CD4-positive, alpha-beta memory T cell (primary cell): ENCODE results near the gene UBXN11. TPM values are rescaled to one million over a fixed set of nuclear protein-coding genes. Genes with fewer than 3 reads are reported as not detected.
A peak's percentile ranks its signal among the peaks of the same experiment; 100 is the strongest.

Experiments used
- CTCF ChIA-PET: fragments of 350-600 bp; sonication (Branson Sonifier 250); formaldehyde crosslinking; loops from one replicate; lab custom pipeline; 2021; ENCODE audit warnings: inconsistent platforms; ENCODE audit not compliant: partially characterized antibody; lab: Charles Lee
- POLR2A ChIA-PET: fragments of 350-600 bp; sonication (Branson Sonifier 250); formaldehyde crosslinking; loops from one replicate; lab custom pipeline; 2021; ENCODE audit not compliant: partially characterized antibody; lab: Charles Lee
- DNase-seq, 5 donors: peaks; one replicate each; pipeline versions ENCODE4 v3.0.0 to v3.0.0-alpha.2; 2020 to 2022; ENCODE audit warnings: mixed read lengths in 1 of 5
- H3K27ac ChIP-seq: one replicate; pipeline ENCODE4 v1.7.0; 2013; ENCODE audit warnings: low read depth, low read length
- H3K27me3 ChIP-seq: 2 replicates; pipeline ENCODE4 v1.7.0; 2013; ENCODE audit warnings: mild to moderate bottlenecking, low read length, moderate library complexity; ENCODE audit not compliant: insufficient read depth
- H3K36me3 ChIP-seq: 2 replicates; pipeline ENCODE4 v1.7.0; 2013; ENCODE audit warnings: mild to moderate bottlenecking, low read length, moderate library complexity; ENCODE audit not compliant: insufficient read depth
- H3K4me1 ChIP-seq: 2 replicates; pipeline ENCODE4 v1.7.0; 2013; ENCODE audit warnings: mild to moderate bottlenecking, low read length, moderate library complexity; ENCODE audit not compliant: insufficient read depth
- H3K4me3 ChIP-seq, 2 donors: one replicate each; pipeline ENCODE4 v1.7.0; 2013; ENCODE audit warnings: low read length in 2 of 2, mild to moderate bottlenecking in 1 of 2
- H3K9me3 ChIP-seq, 2 donors: one replicate each; pipeline ENCODE4 v1.7.0; 2013; ENCODE audit warnings: low read length in 2 of 2, control low read depth in 1 of 2; ENCODE audit not compliant: control insufficient read depth in 1 of 2
- H3K27ac Mint-ChIP-seq, 7 donors: one replicate each; pipeline ENCODE4 v1.8.0; 2020 to 2021; ENCODE audit warnings: mixed read lengths in 7 of 7, mild to moderate bottlenecking in 6 of 7, inconsistent platforms in 3 of 7, moderate library complexity in 3 of 7
- H3K27me3 Mint-ChIP-seq, 2 donors: one replicate each; pipeline ENCODE4 v1.8.0; 2020 to 2021; ENCODE audit warnings: mixed read lengths in 2 of 2
- H3K36me3 Mint-ChIP-seq, 2 donors: one replicate each; pipeline ENCODE4 v1.8.0; 2020 to 2021; ENCODE audit warnings: mixed read lengths in 2 of 2, inconsistent platforms in 1 of 2, mild to moderate bottlenecking in 1 of 2
- H3K4me1 Mint-ChIP-seq, 4 donors: one replicate each; pipeline ENCODE4 v1.8.0; 2020 to 2021; ENCODE audit warnings: mixed read lengths in 4 of 4, mild to moderate bottlenecking in 1 of 4
- H3K4me3 Mint-ChIP-seq, 8 donors: one replicate each; pipeline ENCODE4 v1.8.0; 2020 to 2021; ENCODE audit warnings: mixed read lengths in 8 of 8, mild to moderate bottlenecking in 7 of 8, moderate library complexity in 6 of 8, inconsistent platforms in 3 of 8
- H3K9me3 Mint-ChIP-seq, 8 donors: one replicate each; pipeline ENCODE4 v1.8.0; 2020 to 2021; ENCODE audit warnings: mixed read lengths in 8 of 8, mild to moderate bottlenecking in 5 of 8, inconsistent platforms in 3 of 8, moderate library complexity in 1 of 8
- intact Hi-C: fragments of 100-400 bp; cut with micrococcal nuclease; formaldehyde crosslinking; loops from one replicate; pipeline ENCODE4 v1.15.1; 2023
- polyA plus RNA-seq, 2 donors: library from polyadenylated mRNA; unstranded; fragments of 300-500 nt; fragmentation: Illumina TruSeq; gene quantifications; one replicate each; pipeline ENCODE4 v1.2.3, GENCODE V29; 2021
- total RNA-seq, 2 experiments: library from RNA; stranded (reverse); gene quantifications; one replicate each; pipeline ENCODE4 v1.2.3, GENCODE V29; 2021

The UBXN11 gene
- total and polyA plus RNA-seq, 4 experiments from 2014 or later, result 13.3 to 117 (median 66.4) TPM

- Histone ChIP-seq H3K27ac (no peak overlapping the region), H3K36me3 (peaks cover 46% of the 10 kb centered on the region), H3K9me3 (no peaks in the 10 kb centered on the region), H3K4me3 (no peak overlapping the region), H3K27me3 (no peaks in the 10 kb centered on the region), H3K4me1 (no peaks in the 10 kb centered on the region)
- Mint-ChIP-seq H3K9me3 (peaks cover 0 to 2% (median 0%) of the 10 kb centered on the region in 8 donors), H3K4me3 (no peak overlapping the region), H3K36me3 (peaks cover 50 to 61% of the 10 kb centered on the region in 2 donors), H3K27me3 (no peaks in the 10 kb centered on the region), H3K27ac (peak overlapping the region in 2 of 7 donors; percentile 14 to 22), H3K4me1 (peaks cover 0 to 8% (median 2%) of the 10 kb centered on the region in 4 donors)
- ChIA-PET POLR2A (no interaction called here), CTCF (interaction anchor here (0.7 to 3.7 kb wide), 3 partner anchors 23 to 160 kb away, joined by 3 to 13 read pairs (median 6); partner anchors contain the start of gene CEP85)
- DNase-seq, result no peak
- intact Hi-C loops, result no loop called here
Measured at GRCh38 chr1:26257222-26257621, 49.2 kb downstream of the UBXN11 start.

GRCh38 chr1:26254404-26254803 lies 52.0 kb downstream of the UBXN11 start:
- ChIA-PET POLR2A (no interaction called here), CTCF (interaction anchor here (0.8 to 5.0 kb wide), 3 partner anchors 84 to 162 kb away, joined by 3 to 16 read pairs (median 3); partner anchors contain the start of gene ZNF593)
- Mint-ChIP-seq H3K9me3 (peaks cover 0 to 2% (median 0%) of the 10 kb centered on the region in 8 donors), H3K4me3 (no peak overlapping the region), H3K4me1 (peaks cover 0 to 9% (median 2%) of the 10 kb centered on the region in 4 donors), H3K36me3 (peaks cover 47 to 55% of the 10 kb centered on the region in 2 donors), H3K27ac (peak overlapping the region in 2 of 7 donors; percentile 14 to 55), H3K27me3 (no peaks in the 10 kb centered on the region)
- Histone ChIP-seq H3K9me3 (no peaks in the 10 kb centered on the region), H3K4me3 (no peak overlapping the region), H3K27ac (no peak overlapping the region), H3K27me3 (no peaks in the 10 kb centered on the region), H3K4me1 (no peaks in the 10 kb centered on the region), H3K36me3 (peaks cover 35% of the 10 kb centered on the region)
- DNase-seq, result no peak
- intact Hi-C loops, result no loop called here

- peak overlapping the region in 2 of 7 donors; percentile 9 to 46 for H3K27ac Mint-ChIP-seq
- H3K4me3 ChIP-seq, result no peak overlapping the region
- H3K27me3 ChIP-seq, result no peaks in the 10 kb centered on the region
- POLR2A ChIA-PET, result no interaction called here
- H3K4me3 Mint-ChIP-seq, result no peak overlapping the region
- CTCF ChIA-PET, result interaction anchor here (0.9 to 5.0 kb wide), 2 partner anchors 164 to 192 kb away, joined by 3 to 16 read pairs; no protein-coding TSS in a partner anchor
- peaks cover 35 to 45% of the 10 kb centered on the region in 2 donors for H3K36me3 Mint-ChIP-seq
- no peaks in the 10 kb centered on the region for H3K27me3 Mint-ChIP-seq
- intact Hi-C loops, result no loop called here
- no peak for DNase-seq
- H3K36me3 ChIP-seq, result peaks cover 20% of the 10 kb centered on the region
- H3K9me3 ChIP-seq, result no peaks in the 10 kb centered on the region
- H3K27ac ChIP-seq, result no peak overlapping the region
- H3K4me1 ChIP-seq, result no peaks in the 10 kb centered on the region
- H3K9me3 Mint-ChIP-seq, result peaks cover 0 to 2% (median 0%) of the 10 kb centered on the region in 8 donors
- peaks cover 0 to 9% (median 2%) of the 10 kb centered on the region in 4 donors for H3K4me1 Mint-ChIP-seq
Measured at GRCh38 chr1:26252718-26253117, 53.7 kb downstream of the UBXN11 start.

- Mint-ChIP-seq H3K27me3 (no peaks in the 10 kb centered on the region), H3K9me3 (no peaks in the 10 kb centered on the region), H3K36me3 (peaks cover 12 to 29% of the 10 kb centered on the region in 2 donors), H3K4me1 (peaks cover 19 to 29% (median 25%) of the 10 kb centered on the region in 4 donors), H3K27ac (no peak overlapping the region), H3K4me3 (no peak overlapping the region)
- Histone ChIP-seq H3K9me3 (no peaks in the 10 kb centered on the region), H3K27me3 (no peaks in the 10 kb centered on the region), H3K4me1 (peaks cover 21% of the 10 kb centered on the region), H3K4me3 (no peak overlapping the region), H3K36me3 (peaks cover 12% of the 10 kb centered on the region), H3K27ac (no peak overlapping the region)
- no peak for DNase-seq
- ChIA-PET POLR2A (no interaction called here), CTCF (no interaction called here)
- intact Hi-C loops, result loop anchor here (1.0 kb wide), 1 partner anchor 124 kb away; no protein-coding TSS in a partner anchor
Measured at GRCh38 chr1:26239936-26240335, 66.5 kb downstream of the UBXN11 start.

- Histone ChIP-seq H3K36me3 (peaks cover 5% of the 10 kb centered on the region), H3K27me3 (no peaks in the 10 kb centered on the region), H3K9me3 (no peaks in the 10 kb centered on the region), H3K4me1 (peaks cover 26% of the 10 kb centered on the region), H3K27ac (no peak overlapping the region), H3K4me3 (no peak overlapping the region)
- H3K27me3 Mint-ChIP-seq, result no peaks in the 10 kb centered on the region
- ChIA-PET POLR2A (no interaction called here), CTCF (interaction anchor here (1.6 to 9.3 kb wide), 4 partner anchors 10 to 121 kb away, joined by 3 to 167 read pairs (median 4); partner anchors contain the start of genes C1orf232, ZNF593 and ZNF593OS)
- peaks cover 20 to 43% (median 35%) of the 10 kb centered on the region in 4 donors for H3K4me1 Mint-ChIP-seq
- H3K36me3 Mint-ChIP-seq, result peaks cover 0 to 18% of the 10 kb centered on the region in 2 donors
- peaks cover 0 to 3% (median 0%) of the 10 kb centered on the region in 8 donors for H3K9me3 Mint-ChIP-seq
- intact Hi-C loops, result no loop called here
- H3K4me3 Mint-ChIP-seq, result peak overlapping the region in 2 of 8 donors; percentile 24 to 26
- H3K27ac Mint-ChIP-seq, result peak overlapping the region in 3 of 7 donors; percentile 4 to 64 (median 42)
- no peak for DNase-seq
Measured at GRCh38 chr1:26237230-26237966, 69.0 kb downstream of the UBXN11 start.

GRCh38 chr1:26234644-26235370 lies 71.6 kb downstream of the UBXN11 start:
- Histone ChIP-seq H3K27me3 (no peaks in the 10 kb centered on the region), H3K27ac (peak overlapping the region; percentile 77), H3K36me3 (no peaks in the 10 kb centered on the region), H3K4me3 (peak overlapping the region; percentile 90 to 97), H3K9me3 (no peaks in the 10 kb centered on the region), H3K4me1 (peaks cover 26% of the 10 kb centered on the region)
- intact Hi-C loops, result loop anchor here (1.0 to 5.0 kb wide), 9 partner anchors 32 to 238 kb away; partner anchors contain the start of genes CATSPER4, PDIK1L and ZNF593
- peaks cover 0 to 10% of the 10 kb centered on the region in 2 donors for H3K36me3 Mint-ChIP-seq
- peaks cover 18 to 43% (median 33%) of the 10 kb centered on the region in 4 donors for H3K4me1 Mint-ChIP-seq
- peak overlapping the region; percentile 84 to 100 (median 97) for H3K27ac Mint-ChIP-seq
- H3K4me3 Mint-ChIP-seq, result peak overlapping the region; percentile 92 to 100 (median 98)
- H3K27me3 Mint-ChIP-seq, result peaks cover 0 to 1% of the 10 kb centered on the region in 2 donors
- H3K9me3 Mint-ChIP-seq, result peaks cover 0 to 3% (median 0%) of the 10 kb centered on the region in 8 donors
- POLR2A ChIA-PET, result interaction anchor here (0.6 to 4.4 kb wide), 31 partner anchors 10 to 265 kb away, joined by 3 to 44 read pairs (median 6); partner anchors contain the start of genes C1orf232, CD52, DHDDS and HMGN2
- CTCF ChIA-PET, result interaction anchor here (0.6 to 9.3 kb wide), 51 partner anchors 9 to 808 kb away, joined by 3 to 167 read pairs (median 6); partner anchors contain the start of genes C1orf232, CATSPER4, CD52 and DHDDS
- peak in 3 of 5 donors; percentile 18 to 26 (median 22) for DNase-seq
